Neuronal stem cell (in vitro differentiated cells): ENCODE data around the gene APOBEC3A.

Source experiments
- DNase-seq: peaks from one replicate; pipeline ENCODE4 v3.0.0-alpha.2; 2013; ENCODE audit warnings: low spot score
- H2AFZ ChIP-seq: one replicate; pipeline ENCODE4 v1.6.1; 2013; ENCODE audit warnings: mild to moderate bottlenecking, low read length, inconsistent platforms
- H2AK5ac ChIP-seq: 2 replicates; pipeline ENCODE4 v1.6.1; 2013; ENCODE audit warnings: low read depth, mild to moderate bottlenecking, inconsistent platforms, low read length, moderate library complexity, mixed read lengths
- H2BK120ac ChIP-seq: 2 replicates; pipeline ENCODE4 v1.6.1; 2013; ENCODE audit warnings: low read depth, mild to moderate bottlenecking, inconsistent platforms, low read length, moderate library complexity, mixed read lengths
- H2BK12ac ChIP-seq: one replicate; pipeline ENCODE4 v1.6.1; 2013; ENCODE audit warnings: low read length, inconsistent platforms
- H2BK15ac ChIP-seq: 2 replicates; pipeline ENCODE4 v1.6.1; 2013; ENCODE audit warnings: mild to moderate bottlenecking, low read length, inconsistent platforms, mixed read lengths
- H2BK5ac ChIP-seq: one replicate; pipeline ENCODE4 v1.6.1; 2013; ENCODE audit warnings: inconsistent platforms, mild to moderate bottlenecking, low read length, moderate library complexity
- H3K14ac ChIP-seq: one replicate; pipeline ENCODE4 v1.6.1; 2013; ENCODE audit warnings: low read length, inconsistent platforms
- H3K18ac ChIP-seq: 2 replicates; pipeline ENCODE4 v1.6.1; 2013; ENCODE audit warnings: low read length, inconsistent platforms
- H3K23ac ChIP-seq: 2 replicates; pipeline ENCODE4 v1.6.1; 2013; ENCODE audit warnings: low read depth, mild to moderate bottlenecking, mixed read lengths, low read length, inconsistent platforms; ENCODE audit not compliant: poor library complexity
- H3K27ac ChIP-seq: replicated peaks from 3 replicates; pipeline ENCODE4 v1.5.1; 2013; ENCODE audit warnings: low read length, inconsistent platforms
- H3K27me3 ChIP-seq, 3 experiments: 2 replicates each; pipeline ENCODE4 v1.6.1; 2013; ENCODE audit warnings: low read length in 3 of 3, mild to moderate bottlenecking in 2 of 3, inconsistent platforms in 1 of 3, low read depth in 1 of 3, mixed read lengths in 1 of 3, moderate library complexity in 1 of 3; ENCODE audit not compliant: control insufficient read depth in 3 of 3, insufficient read depth in 3 of 3
- H3K36me3 ChIP-seq, 2 donors: replicated peaks in 1 of 2; 2 replicates each; pipeline ENCODE4 v1.6.1; 2013; ENCODE audit warnings: low read length in 2 of 2; ENCODE audit not compliant: control insufficient read depth in 2 of 2, insufficient read depth in 2 of 2
- H3K4ac ChIP-seq: 2 replicates; pipeline ENCODE4 v1.6.1; 2013; ENCODE audit warnings: inconsistent platforms, mild to moderate bottlenecking, low read length, moderate library complexity
- H3K4me1 ChIP-seq, 2 donors: 1 replicate in 1 of 2; 2 replicates in 1 of 2; pipeline ENCODE4 v1.6.1; 2013; ENCODE audit warnings: low read length in 2 of 2, low read depth in 1 of 2; ENCODE audit not compliant: control insufficient read depth in 2 of 2, insufficient read depth in 1 of 2
- H3K4me2 ChIP-seq: one replicate; pipeline ENCODE4 v1.6.1; 2013; ENCODE audit warnings: mild to moderate bottlenecking, low read length, inconsistent platforms; ENCODE audit not compliant: insufficient read depth, poor library complexity, severe bottlenecking
- H3K4me3 ChIP-seq, 2 donors: 2 replicates each; pipeline ENCODE4 v1.5.1; 2013; ENCODE audit warnings: low read length in 2 of 2, mild to moderate bottlenecking in 2 of 2, inconsistent platforms in 1 of 2, moderate library complexity in 1 of 2
- H3K79me1 ChIP-seq: one replicate; pipeline ENCODE4 v1.6.1; 2013; ENCODE audit warnings: low read depth, mild to moderate bottlenecking, inconsistent platforms, low read length, moderate library complexity
- H3K9ac ChIP-seq: one replicate; pipeline ENCODE4 v1.6.1; 2013; ENCODE audit warnings: mild to moderate bottlenecking, low read depth, low read length, inconsistent platforms; ENCODE audit not compliant: poor library complexity
- H3K9me3 ChIP-seq, 2 donors: replicated peaks in 1 of 2; 2 replicates each; pipeline versions ENCODE3 to v1.6.1; 2013; ENCODE audit warnings: low read length in 2 of 2, mild to moderate bottlenecking in 2 of 2, inconsistent platforms in 1 of 2, low read depth in 1 of 2, mixed read lengths in 1 of 2, moderate library complexity in 1 of 2; ENCODE audit not compliant: control insufficient read depth in 2 of 2, insufficient read depth in 1 of 2
- H4K8ac ChIP-seq: one replicate; pipeline ENCODE4 v1.6.1; 2013; ENCODE audit warnings: low read depth, mild to moderate bottlenecking, inconsistent platforms, low read length, moderate library complexity
- H4K91ac ChIP-seq: one replicate; pipeline ENCODE4 v1.6.1; 2013; ENCODE audit warnings: low read length, low read depth, mild to moderate bottlenecking, inconsistent platforms; ENCODE audit not compliant: poor library complexity
- WGBS, 2 donors: extraction: QIAGEN DNeasy Blood & Tissue Kit; methylation state at CpG; one replicate each; pipeline ENCODE4 v1.1.7; 2013; ENCODE audit warnings: missing lambda C conversion rate in 2 of 2, mixed read lengths in 1 of 2; ENCODE audit not compliant: insufficient read length in 2 of 2, insufficient replicate concordance in 1 of 2; ENCODE audit errors: extremely low coverage in 2 of 2; 5-methylcytosine and 5-hydroxymethylcytosine counted together

Gene APOBEC3A

GRCh38 chr22:38966942-38967341 lies 9.5 kb downstream of the APOBEC3A start:
- no peak overlapping the region for H3K4me2 ChIP-seq
- H2BK5ac ChIP-seq: peak overlapping the region; percentile 53
- H3K27me3 ChIP-seq: peaks cover 0 to 62% (median 0%) of the 10 kb centered on the region in 3 experiments
- DNase-seq: no peak
- H2BK12ac ChIP-seq: peak overlapping the region; percentile 75
- no peak overlapping the region for H3K27ac ChIP-seq
- H3K79me1 ChIP-seq: peaks cover 2% of the 10 kb centered on the region
- no CpG with 5 or more reads among the region's 7 CpGs for WGBS, 2 donors
- H2AFZ ChIP-seq: no peak overlapping the region
- H3K4me1 ChIP-seq: peaks cover 0 to 10% of the 10 kb centered on the region in 2 donors
- peak overlapping the region; percentile 24 for H2AK5ac ChIP-seq
- no peak overlapping the region for H4K8ac ChIP-seq
- H3K18ac ChIP-seq: peak overlapping the region; percentile 85
- no peak overlapping the region for H3K23ac ChIP-seq
- no peak overlapping the region for H3K9ac ChIP-seq
- peak overlapping the region; percentile 76 for H3K4ac ChIP-seq
- no peaks in the 10 kb centered on the region for H3K9me3 ChIP-seq
- peak overlapping the region; percentile 47 for H3K14ac ChIP-seq
- H3K36me3 ChIP-seq: no peaks in the 10 kb centered on the region
- H4K91ac ChIP-seq: no peak overlapping the region
- H2BK120ac ChIP-seq: no peak overlapping the region
- H3K4me3 ChIP-seq: no peak overlapping the region
- peak overlapping the region; percentile 74 for H2BK15ac ChIP-seq

GRCh38 chr22:38967451-38968450 lies 10.3 kb downstream of the APOBEC3A start:
- Histone ChIP-seq H3K23ac (peak overlapping the region; percentile 44), H2BK15ac (peak overlapping the region; percentile 55), H3K4me2 (no peak overlapping the region), H2BK5ac (no peak overlapping the region), H4K91ac (no peak overlapping the region), H3K18ac (peak overlapping the region; percentile 76), H2AK5ac (peak overlapping the region; percentile 79), H3K9me3 (no peaks in the 10 kb centered on the region), H3K14ac (peak overlapping the region; percentile 67), H3K4ac (no peak overlapping the region), H3K27ac (no peak overlapping the region), H2BK120ac (no peak overlapping the region), H3K36me3 (no peaks in the 10 kb centered on the region), H3K4me1 (peaks cover 0 to 10% of the 10 kb centered on the region in 2 donors), H3K27me3 (peaks cover 0 to 61% (median 0%) of the 10 kb centered on the region in 3 experiments), H2BK12ac (peak overlapping the region; percentile 22), H3K9ac (peak overlapping the region; percentile 63), H2AFZ (no peak overlapping the region), H3K79me1 (peaks cover 2% of the 10 kb centered on the region), H3K4me3 (no peak overlapping the region), H4K8ac (peak overlapping the region; percentile 6)
- WGBS, 2 donors: no CpG with 5 or more reads among the region's 15 CpGs
- DNase-seq: no peak

GRCh38 chr22:38968801-38969200 lies 11.4 kb downstream of the APOBEC3A start:
- H3K4me1 ChIP-seq: peaks cover 0 to 10% of the 10 kb centered on the region in 2 donors
- H3K14ac ChIP-seq: no peak overlapping the region
- no peak overlapping the region for H2BK15ac ChIP-seq
- no peaks in the 10 kb centered on the region for H3K36me3 ChIP-seq
- no peak overlapping the region for H3K9ac ChIP-seq
- H2BK12ac ChIP-seq: no peak overlapping the region
- no peak overlapping the region for H2AFZ ChIP-seq
- H3K4me2 ChIP-seq: no peak overlapping the region
- no peak overlapping the region for H3K27ac ChIP-seq
- DNase-seq: no peak
- no CpG with 5 or more reads among the region's 11 CpGs for WGBS, 2 donors
- no peak overlapping the region for H3K4ac ChIP-seq
- H3K27me3 ChIP-seq: peaks cover 0 to 61% (median 0%) of the 10 kb centered on the region in 3 experiments
- no peak overlapping the region for H2AK5ac ChIP-seq
- no peaks in the 10 kb centered on the region for H3K9me3 ChIP-seq
- peaks cover 2% of the 10 kb centered on the region for H3K79me1 ChIP-seq
- H3K18ac ChIP-seq: no peak overlapping the region
- H4K8ac ChIP-seq: no peak overlapping the region
- no peak overlapping the region for H4K91ac ChIP-seq
- H2BK5ac ChIP-seq: no peak overlapping the region
- H3K23ac ChIP-seq: no peak overlapping the region
- no peak overlapping the region for H3K4me3 ChIP-seq
- no peak overlapping the region for H2BK120ac ChIP-seq

GRCh38 chr22:38970551-38970950 lies 13.1 kb downstream of the APOBEC3A start:
- Histone ChIP-seq H4K8ac (no peak overlapping the region), H3K4ac (no peak overlapping the region), H3K79me1 (peaks cover 2% of the 10 kb centered on the region), H2BK5ac (no peak overlapping the region), H3K9ac (no peak overlapping the region), H3K23ac (no peak overlapping the region), H3K27me3 (peaks cover 0 to 49% (median 0%) of the 10 kb centered on the region in 3 experiments), H2AK5ac (no peak overlapping the region), H3K18ac (no peak overlapping the region), H3K36me3 (no peaks in the 10 kb centered on the region), H3K4me1 (peaks cover 0 to 9% of the 10 kb centered on the region in 2 donors), H4K91ac (no peak overlapping the region), H2AFZ (no peak overlapping the region), H2BK120ac (no peak overlapping the region), H3K4me3 (no peak overlapping the region), H3K14ac (no peak overlapping the region), H2BK15ac (no peak overlapping the region), H3K27ac (no peak overlapping the region), H3K9me3 (no peaks in the 10 kb centered on the region), H2BK12ac (no peak overlapping the region), H3K4me2 (no peak overlapping the region)
- no CpG with 5 or more reads among the region's 8 CpGs for WGBS, 2 donors
- no peak for DNase-seq
